ENCODE measurements around the gene C16orf82. TPM values are rescaled to one million over a fixed set of nuclear protein-coding genes. Genes with fewer than 3 reads are reported as not detected.

Gene C16orf82
- total RNA-seq, 2 experiments from 2014 or later, result not detected

DNA sequence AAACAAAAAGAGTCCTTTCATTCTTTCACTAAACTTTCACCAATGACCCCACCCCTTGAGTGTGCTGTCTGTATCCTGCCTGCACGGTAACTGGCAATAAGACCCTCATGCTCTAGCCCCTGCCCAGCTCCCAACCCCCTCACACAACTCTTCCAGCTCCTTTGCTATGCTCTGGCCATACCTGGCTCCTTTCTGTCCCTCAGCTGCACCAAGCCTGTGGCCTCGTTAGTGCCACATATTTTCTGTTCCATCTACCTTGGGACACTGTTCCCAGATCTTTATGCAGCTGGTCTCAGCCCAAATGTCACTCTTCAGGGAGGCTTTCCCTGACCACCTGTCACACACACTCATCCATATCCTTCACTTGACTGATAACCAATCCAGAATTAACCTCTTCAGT lies 47.3 kb downstream of the C16orf82 start:
- CTCF ChIA-PET, result no interaction called here
- peak overlapping the region; percentile 1 for H3K27ac Mint-ChIP-seq

DNA sequence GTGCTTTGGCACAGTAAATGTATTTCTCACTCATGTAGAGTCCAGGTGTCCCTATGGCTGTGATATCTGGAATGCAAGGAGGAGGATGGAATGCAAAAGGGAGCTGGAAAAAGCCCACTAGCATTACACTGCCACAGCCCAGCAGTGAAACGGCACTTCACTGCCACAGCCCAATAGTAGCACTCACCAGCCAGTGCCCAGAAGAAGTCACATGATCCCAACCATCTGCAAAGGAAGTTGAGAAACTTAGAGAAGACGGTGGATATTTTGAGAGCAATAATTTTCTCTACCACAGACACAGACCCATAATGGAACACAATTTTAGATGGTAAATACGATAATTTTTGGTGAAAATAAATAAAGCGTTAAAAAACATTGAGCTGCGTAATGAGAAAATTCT lies 51.8 kb downstream of the C16orf82 start:
- CTCF ChIA-PET, result no interaction called here

More for the DNA sequence above, 47.3 kb downstream of the C16orf82 start:
- H3K36me3 ChIP-seq (ENCODE audit: insufficient read depth, low read length), result no peaks in the 10 kb centered on the region
- POLR2A ChIA-PET, result no interaction called here
- DNase-seq, result no peak
- H3K9me3 ChIP-seq (ENCODE audit: control insufficient read depth in 1 of 2, insufficient read depth in 1 of 2, low read length in 2 of 2), result peaks cover 0 to 10% of the 10 kb centered on the region in 2 experiments
- H3K27me3 ChIP-seq (ENCODE audit: control insufficient read depth in 1 of 2, insufficient read depth in 2 of 2, low read length in 2 of 2), result no peaks in the 10 kb centered on the region
- no peak overlapping the region for H3K4me3 ChIP-seq (ENCODE audit: low read length)
- H3K27ac ChIP-seq (ENCODE audit: low read depth in 1 of 2, low read length in 2 of 2), result no peak overlapping the region
- no peaks in the 10 kb centered on the region for H3K27me3 Mint-ChIP-seq
- peaks cover 3% of the 10 kb centered on the region for H3K9me3 Mint-ChIP-seq
- H3K4me3 Mint-ChIP-seq, result no peak overlapping the region
- H3K36me3 Mint-ChIP-seq (ENCODE audit: low read depth), result no peaks in the 10 kb centered on the region
- intact Hi-C loops (cut with DNase I, micrococcal nuclease), result no loop called here
- TF ChIP-seq, protein P1, sequence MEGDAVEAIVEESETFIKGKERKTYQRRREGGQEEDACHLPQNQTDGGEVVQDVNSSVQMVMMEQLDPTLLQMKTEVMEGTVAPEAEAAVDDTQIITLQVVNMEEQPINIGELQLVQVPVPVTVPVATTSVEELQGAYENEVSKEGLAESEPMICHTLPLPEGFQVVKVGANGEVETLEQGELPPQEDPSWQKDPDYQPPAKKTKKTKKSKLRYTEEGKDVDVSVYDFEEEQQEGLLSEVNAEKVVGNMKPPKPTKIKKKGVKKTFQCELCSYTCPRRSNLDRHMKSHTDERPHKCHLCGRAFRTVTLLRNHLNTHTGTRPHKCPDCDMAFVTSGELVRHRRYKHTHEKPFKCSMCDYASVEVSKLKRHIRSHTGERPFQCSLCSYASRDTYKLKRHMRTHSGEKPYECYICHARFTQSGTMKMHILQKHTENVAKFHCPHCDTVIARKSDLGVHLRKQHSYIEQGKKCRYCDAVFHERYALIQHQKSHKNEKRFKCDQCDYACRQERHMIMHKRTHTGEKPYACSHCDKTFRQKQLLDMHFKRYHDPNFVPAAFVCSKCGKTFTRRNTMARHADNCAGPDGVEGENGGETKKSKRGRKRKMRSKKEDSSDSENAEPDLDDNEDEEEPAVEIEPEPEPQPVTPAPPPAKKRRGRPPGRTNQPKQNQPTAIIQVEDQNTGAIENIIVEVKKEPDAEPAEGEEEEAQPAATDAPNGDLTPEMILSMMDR (IDR thresholded peaks at IDR 0.05), result no peak
- H3K4me1 Mint-ChIP-seq (ENCODE audit: low read depth), result no peaks in the 10 kb centered on the region
- H3K4me1 ChIP-seq (ENCODE audit: insufficient read depth, low read length), result peaks cover 14% of the 10 kb centered on the region
- no peak for ATAC-seq (ENCODE audit: poor library complexity)

More for the DNA sequence above, 51.8 kb downstream of the C16orf82 start:
- DNase-seq (no peak), ATAC-seq (ENCODE audit: poor library complexity) (no peak)
- H3K27me3 ChIP-seq (ENCODE audit: control insufficient read depth in 1 of 2, insufficient read depth in 2 of 2, low read length in 2 of 2), result no peaks in the 10 kb centered on the region
- Mint-ChIP-seq H3K36me3 (ENCODE audit: low read depth) (no peaks in the 10 kb centered on the region), H3K27ac (no peak overlapping the region), H3K4me3 (no peak overlapping the region), H3K9me3 (peaks cover 7% of the 10 kb centered on the region), H3K4me1 (ENCODE audit: low read depth) (no peaks in the 10 kb centered on the region), H3K27me3 (no peaks in the 10 kb centered on the region)
- no peak overlapping the region for H3K27ac ChIP-seq (ENCODE audit: low read depth in 1 of 2, low read length in 2 of 2)
- POLR2A ChIA-PET, result no interaction called here
- H3K4me3 ChIP-seq (ENCODE audit: low read length), result no peak overlapping the region
- peaks cover 13 to 14% of the 10 kb centered on the region in 2 experiments for H3K9me3 ChIP-seq (ENCODE audit: control insufficient read depth in 1 of 2, insufficient read depth in 1 of 2, low read length in 2 of 2)
- H3K36me3 ChIP-seq (ENCODE audit: insufficient read depth, low read length), result no peaks in the 10 kb centered on the region
- intact Hi-C loops (cut with DNase I, micrococcal nuclease), result no loop called here
- TF ChIP-seq, protein P1 (IDR thresholded peaks at IDR 0.05), result no peak
- H3K4me1 ChIP-seq (ENCODE audit: insufficient read depth, low read length), result no peaks in the 10 kb centered on the region

Other genes starting within 250 kb of the C16orf82 start
- gene KDM8, start 136.6 kb downstream of the C16orf82 start, total RNA-seq, result 10 to 100 TPM; 15.1 to 17.3 TPM
- 10 to 100 TPM; 31.9 to 33.9 TPM for gene NSMCE1, start 201.8 kb downstream of the C16orf82 start, total RNA-seq
- gene IL4R, start 247.0 kb downstream of the C16orf82 start, total RNA-seq, result 100 to 1,000 TPM; 145 to 147 TPM

Measured in CD4-positive, alpha-beta T cell (primary cell).